ENCODE data around the gene GAREM1.

GAREM1 gene

DNA sequence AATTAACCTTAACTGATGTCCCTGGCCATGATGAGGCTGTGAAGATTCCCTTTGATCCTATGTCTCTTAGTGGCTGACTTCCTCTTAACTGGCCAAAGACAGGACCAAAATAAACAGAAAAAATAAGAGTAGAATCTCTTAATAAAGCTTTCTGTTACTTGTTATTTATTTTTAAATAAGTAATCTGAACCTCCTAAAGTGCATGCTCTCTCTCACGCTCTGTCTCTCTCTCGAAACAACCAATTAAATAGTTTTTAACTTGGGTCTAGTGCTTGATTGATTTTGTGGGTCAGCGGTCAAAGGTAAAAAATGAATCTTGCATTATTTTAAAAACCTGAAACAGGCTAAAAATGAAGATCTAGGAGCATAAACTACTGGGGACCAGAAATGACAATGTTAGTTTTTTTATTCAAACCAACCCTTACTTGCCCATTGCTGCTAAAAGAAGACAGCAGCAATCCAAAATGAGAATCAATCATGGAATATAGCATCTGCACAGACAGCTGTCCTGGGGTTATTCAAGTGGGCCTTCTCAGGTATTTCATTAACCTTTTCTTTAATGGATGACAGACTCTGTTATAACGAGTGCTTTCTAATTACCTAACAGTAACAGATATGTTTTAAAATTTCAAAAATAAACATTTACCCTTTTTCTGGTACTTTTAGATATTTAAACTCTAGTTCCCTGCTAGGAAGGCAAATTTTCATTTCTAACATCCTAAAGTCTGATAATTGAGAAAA is 11.2 kb downstream of the GAREM1 start:
- in situ Hi-C loops (cut with MboI; ENCODE audit: low sequenced_read_pairs) = no loop called here

DNA sequence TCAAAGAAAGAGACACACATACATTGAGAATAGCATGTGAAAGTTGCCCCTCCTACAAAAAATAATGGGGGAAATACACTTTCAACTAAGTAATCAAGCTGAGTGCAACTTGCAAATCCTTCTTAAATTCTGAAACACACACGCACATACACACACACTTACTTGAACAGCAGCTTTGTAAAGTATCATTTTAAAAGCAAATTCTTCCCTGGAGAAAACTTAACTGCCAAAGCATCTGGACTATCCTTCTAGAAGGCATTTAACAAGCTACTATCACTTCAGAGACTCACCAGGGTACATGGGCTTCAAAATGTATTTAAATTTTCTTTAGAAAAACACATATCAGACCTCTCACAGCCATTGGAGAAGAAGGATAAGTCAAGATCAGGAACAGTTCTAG is 15.3 kb downstream of the GAREM1 start:
- in situ Hi-C loops (cut with MboI; ENCODE audit: low sequenced_read_pairs) = no loop called here

DNA sequence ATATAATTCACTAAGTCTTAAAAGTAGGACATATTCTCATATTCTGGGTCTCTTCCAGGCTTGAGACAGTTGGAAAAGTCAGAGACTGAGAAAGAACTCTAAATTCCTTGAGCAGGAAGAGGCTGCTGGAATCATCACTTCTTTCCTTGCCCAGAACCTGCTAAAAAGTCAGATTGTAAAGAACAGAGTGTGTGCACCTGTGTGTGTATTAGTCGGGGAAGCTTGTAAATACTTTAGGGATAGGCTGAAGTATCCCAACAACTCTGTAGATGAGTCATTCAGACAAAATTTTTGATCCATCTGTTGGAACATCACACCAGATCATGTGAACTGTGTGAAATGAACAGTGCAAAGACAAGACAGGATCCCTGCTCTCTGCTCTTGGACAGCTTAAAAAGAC is 16.1 kb downstream of the GAREM1 start:
- in situ Hi-C loops (cut with MboI; ENCODE audit: low sequenced_read_pairs) = no loop called here

DNA sequence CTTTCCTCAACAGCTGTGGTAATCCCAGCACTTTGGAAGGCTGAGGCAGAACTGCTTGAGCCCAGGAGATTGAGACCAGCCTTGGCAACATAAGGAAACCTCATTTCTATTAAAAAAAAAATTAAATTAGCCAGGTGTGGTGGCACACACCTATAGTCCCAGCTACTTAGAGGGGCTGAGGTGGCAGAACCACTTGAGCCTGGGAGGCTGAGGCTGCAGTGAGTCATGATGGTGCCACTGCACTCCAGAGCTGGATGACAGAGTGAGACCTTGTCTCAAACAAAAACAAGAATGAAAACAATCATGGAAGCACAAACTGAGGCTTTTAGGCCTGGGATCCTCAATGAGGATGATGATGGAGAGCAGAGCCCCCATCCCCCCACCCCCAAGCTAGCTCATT is 19.8 kb downstream of the GAREM1 start:
- in situ Hi-C loops (cut with MboI; ENCODE audit: low sequenced_read_pairs) = no loop called here

DNA sequence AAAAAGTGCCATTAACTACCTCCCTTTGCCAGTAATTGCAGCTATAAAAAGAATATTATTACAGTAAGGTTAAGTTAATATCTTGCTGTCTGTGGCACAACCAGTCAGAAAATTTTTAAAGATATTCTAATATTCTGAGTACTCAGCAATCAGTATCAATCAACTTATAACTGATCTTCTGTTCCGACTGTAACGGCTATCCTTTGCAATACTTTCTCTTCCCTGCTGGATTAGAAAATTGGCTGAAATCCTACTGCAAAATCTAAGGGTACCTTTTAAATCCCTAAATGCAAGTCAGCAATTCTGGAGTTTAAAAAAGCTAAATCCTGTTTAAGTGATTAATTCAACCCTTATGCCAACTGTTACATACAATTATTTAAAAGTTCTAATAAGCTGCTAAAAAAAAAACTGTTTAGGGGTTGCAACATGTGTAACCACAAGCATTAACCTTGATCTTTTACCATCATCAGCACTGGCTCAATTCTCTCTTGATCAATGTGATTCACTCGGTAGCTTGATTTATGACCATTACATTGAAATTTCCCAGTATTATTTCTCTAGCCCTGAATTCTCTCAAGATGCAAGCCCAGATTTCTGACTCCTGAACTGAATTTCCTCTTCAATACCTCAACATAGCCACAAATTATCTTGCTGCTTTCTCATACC is 20.5 kb downstream of the GAREM1 start:
- in situ Hi-C loops (cut with MboI; ENCODE audit: low sequenced_read_pairs) = no loop called here

DNA sequence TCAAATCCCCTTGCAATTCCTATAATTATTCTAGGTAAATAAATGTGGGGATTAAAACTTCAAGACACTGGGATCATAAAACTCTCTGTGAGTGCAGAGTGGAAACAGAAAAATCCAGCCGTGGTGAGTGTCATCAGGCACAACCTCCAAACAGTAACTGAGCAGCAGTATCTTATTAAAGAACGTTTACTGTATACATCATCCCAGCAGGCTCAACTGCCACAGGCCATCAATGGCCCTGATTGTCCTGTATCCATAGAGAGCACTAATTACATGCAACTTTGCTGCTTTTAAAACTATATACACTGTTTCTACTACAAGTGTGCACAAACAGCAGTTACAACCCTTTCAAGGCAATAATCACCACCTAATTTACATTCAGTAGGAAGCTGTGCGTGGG is 23.9 kb downstream of the GAREM1 start:
- in situ Hi-C loops (cut with MboI; ENCODE audit: low sequenced_read_pairs) = no loop called here

DNA sequence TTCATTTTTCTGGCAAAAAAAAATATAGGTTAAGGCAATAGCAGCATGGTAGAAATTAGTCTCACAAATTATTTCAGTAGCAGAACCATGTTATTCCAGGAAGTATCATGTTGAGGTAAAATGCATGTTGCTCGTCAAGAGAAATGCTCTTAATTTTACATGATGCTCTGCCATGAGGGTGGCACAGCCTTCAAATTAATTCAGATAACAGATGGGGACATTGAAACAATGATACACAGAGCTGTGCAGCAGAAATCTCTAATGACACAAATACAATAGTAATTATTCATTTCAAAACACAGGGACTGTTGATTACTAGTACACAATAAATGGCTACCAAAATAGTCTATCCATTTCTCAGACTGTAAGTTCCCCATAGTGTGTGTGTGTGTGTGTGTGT is 24.8 kb downstream of the GAREM1 start:
- in situ Hi-C loops (cut with MboI; ENCODE audit: low sequenced_read_pairs) = no loop called here

DNA sequence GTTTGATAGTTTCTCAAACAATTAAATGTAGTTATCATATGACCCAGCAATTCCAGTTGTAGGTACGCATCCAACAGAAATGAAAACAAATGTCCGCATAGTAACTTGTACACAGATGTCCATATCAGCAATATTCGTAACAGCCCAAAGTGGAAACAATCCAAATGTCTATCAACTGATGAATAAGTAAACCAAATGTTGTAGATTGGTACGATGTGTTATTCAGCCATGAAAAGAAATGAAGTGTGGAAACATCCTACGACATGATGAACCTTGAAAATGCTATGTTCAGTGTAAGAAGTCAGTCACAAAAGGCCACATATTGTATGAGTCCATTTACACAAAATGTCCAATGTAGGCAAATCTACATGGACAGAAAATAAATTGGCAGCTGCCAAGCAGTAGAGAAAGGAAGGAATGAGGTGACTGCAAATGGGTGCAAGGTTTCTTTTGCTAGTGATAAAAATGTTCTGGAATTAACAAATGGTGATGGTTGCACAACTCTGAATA is 26.9 kb downstream of the GAREM1 start:
- in situ Hi-C loops (cut with MboI; ENCODE audit: low sequenced_read_pairs) = no loop called here

DNA sequence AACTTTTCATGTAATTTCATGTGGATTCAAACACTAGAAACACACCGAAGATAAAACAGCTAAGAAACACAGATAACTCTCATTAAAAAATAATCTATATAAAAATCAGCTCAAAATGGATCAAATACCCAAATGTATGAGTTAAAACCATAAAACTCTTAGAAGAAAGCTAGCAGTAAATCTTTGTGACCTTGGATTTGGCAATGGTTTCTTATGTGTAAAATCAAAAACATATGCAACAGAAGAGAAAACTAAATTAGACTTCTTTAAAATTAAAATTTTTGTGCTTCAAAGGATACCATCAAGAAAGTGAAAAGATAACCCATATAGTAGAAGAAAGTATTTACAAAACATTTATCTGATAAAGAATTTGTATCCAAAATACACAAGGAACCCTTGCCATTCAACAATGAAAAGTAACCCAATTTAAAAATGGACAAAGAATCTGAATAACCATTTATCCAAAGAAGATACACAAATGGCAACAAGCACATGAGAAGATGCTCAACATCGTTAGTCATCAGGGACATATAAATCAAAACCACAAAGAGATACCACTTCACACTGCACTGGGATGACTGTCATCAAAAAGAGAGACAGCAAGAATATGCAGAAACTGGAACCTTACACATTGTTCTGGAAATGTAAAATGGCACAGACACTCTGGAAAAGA is 27.5 kb downstream of the GAREM1 start:
- in situ Hi-C loops (cut with MboI; ENCODE audit: low sequenced_read_pairs) = no loop called here

DNA sequence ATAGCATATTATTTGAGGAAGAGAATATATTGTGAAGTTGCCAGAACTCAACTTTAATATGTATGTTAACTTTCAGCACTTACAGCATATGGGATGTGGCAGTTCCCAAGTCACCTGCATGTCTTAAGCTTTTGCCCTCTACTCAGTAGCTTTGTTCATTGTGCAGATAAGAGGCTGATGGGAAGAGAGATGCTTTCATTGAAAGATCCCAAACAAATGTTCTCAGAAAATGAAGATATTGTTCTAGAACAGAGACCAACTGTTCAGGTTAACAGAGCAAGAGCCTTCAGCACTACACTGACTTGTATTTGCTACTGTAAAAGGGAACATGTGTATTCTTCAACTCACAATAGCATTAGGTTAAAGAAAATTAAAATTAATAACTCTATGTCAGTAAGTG is 28.1 kb downstream of the GAREM1 start:
- in situ Hi-C loops (cut with MboI; ENCODE audit: low sequenced_read_pairs) = no loop called here

DNA sequence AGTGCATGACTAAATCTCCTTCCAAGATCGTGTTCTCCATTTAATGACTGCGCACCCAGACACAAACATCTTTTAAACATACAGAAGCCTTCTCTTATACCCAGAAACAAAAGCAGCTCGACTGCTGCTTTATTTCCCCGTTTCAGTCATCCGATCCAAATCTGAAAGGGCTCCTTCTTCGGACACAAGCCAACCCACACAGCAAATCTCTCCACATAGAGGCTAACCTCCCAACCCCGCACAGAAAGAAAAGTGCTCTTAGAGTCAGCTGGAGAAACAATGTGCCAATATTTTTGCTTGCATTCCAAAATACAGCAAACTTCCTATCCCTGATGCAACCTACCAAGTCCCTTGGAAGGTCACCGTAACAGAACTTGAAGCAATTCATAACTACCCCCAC is 29.1 kb downstream of the GAREM1 start:
- in situ Hi-C loops (cut with MboI; ENCODE audit: low sequenced_read_pairs) = no loop called here

DNA sequence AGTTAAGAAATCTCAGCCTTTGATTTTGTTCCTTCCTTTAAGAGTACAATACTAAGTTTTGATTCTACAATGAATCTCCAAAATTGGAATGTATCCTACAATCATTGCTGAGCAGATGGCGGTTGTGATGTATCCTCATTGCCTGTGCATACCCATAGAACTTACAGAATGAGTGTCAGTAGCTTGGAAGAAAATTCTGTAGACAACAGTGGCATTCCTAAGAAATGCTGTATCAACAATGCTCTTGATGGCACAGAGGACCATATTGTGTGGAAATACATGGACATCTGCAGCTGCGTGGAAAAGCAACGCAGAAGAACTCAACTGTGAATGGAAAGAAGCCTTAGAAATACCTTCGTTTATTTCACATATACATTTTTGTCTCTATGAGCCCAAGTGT is 30.2 kb downstream of the GAREM1 start:
- in situ Hi-C loops (cut with MboI; ENCODE audit: low sequenced_read_pairs) = no loop called here

DNA sequence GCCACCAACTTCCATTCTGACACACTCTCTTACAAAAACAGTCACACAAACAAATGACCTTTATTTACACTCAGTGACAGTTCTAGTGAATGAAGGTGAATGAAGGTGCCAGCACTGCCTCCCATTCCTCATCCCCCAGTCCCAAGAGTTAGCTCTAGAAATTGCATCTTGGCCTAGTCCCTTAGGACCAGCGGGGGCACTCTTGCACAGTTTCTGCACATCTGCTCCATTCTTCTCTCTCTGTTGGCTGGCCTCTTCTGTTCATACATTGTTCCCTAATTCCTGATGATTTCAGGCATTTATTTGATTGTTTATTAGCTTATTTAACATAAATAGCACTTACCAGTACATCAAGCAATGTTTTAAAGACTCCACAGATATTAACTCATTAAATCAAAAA is 30.9 kb downstream of the GAREM1 start:
- in situ Hi-C loops (cut with MboI; ENCODE audit: low sequenced_read_pairs) = no loop called here

DNA sequence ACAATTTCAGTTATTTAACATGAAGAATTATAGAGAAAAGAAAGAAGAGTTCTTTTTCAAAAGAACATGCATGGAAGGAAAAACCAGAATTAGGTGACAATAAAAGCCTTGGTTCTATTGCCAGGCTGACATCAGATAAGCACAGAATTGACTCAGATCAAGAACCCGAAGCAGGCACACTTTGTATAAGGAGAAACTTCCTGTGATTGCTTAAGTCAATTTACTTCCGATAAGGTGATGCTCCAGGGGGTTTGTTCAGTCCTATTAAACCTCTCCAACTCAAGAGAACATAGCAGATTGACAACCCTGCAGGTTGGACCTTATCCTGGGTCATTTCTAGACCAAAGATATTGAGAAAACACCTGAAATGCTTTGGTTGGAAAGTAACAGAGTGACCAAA is 31.4 kb downstream of the GAREM1 start:
- in situ Hi-C loops (cut with MboI; ENCODE audit: low sequenced_read_pairs) = no loop called here

DNA sequence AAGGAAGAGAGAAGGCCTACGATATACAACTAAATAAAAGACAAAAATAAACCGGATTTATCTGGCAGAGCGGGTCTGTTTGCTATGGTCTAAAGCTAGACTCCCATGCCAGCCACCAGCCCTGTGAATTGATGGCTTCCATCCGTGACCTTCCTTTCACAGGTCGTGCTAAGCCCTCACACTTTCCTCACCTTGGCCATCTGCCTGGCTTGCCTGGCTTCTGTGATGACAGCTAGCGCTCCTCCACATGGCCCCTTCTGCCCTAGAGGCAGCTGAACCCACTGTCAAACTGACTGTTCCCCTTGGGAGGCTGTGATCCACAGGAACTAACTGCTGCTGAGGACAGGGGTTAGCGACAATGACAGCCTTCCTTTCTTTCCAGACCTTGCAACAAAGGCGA is 32.5 kb downstream of the GAREM1 start:
- in situ Hi-C loops (cut with MboI; ENCODE audit: low sequenced_read_pairs) = no loop called here

DNA sequence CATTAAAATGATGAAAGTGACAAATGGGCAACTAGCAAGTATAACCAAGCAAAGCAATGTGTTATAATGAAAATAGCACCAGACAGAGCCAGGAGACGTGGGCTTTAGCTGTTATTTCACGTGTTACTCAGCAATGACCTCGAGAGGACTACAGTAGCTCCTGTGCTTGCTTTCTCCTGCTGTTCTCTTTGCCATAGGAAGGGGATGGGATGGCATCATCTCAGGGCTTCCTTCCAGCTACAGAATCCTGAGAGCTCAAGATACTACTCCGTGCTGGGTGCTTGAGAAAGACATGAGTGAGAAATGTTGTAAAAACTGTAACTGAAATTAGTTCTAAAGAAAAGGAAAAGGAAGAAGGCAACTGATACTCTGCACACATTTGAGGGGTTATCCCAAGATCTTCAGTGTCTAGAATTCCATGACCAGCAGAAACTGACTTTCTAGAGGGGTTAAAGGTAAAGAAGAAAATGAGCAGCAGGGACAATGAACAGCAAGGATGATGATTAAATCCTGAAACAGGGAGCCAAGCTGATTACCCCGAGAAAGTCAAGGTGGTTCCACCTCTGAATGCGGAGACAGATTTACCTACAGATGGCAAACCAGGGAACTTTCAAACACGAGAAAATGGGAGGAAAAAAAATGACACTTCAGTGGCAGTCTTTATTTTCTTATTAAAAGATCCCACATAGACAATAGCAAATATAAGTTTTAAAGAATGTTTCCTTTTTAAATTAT is 33.4 kb downstream of the GAREM1 start:
- in situ Hi-C loops (cut with MboI; ENCODE audit: low sequenced_read_pairs) = no loop called here

DNA sequence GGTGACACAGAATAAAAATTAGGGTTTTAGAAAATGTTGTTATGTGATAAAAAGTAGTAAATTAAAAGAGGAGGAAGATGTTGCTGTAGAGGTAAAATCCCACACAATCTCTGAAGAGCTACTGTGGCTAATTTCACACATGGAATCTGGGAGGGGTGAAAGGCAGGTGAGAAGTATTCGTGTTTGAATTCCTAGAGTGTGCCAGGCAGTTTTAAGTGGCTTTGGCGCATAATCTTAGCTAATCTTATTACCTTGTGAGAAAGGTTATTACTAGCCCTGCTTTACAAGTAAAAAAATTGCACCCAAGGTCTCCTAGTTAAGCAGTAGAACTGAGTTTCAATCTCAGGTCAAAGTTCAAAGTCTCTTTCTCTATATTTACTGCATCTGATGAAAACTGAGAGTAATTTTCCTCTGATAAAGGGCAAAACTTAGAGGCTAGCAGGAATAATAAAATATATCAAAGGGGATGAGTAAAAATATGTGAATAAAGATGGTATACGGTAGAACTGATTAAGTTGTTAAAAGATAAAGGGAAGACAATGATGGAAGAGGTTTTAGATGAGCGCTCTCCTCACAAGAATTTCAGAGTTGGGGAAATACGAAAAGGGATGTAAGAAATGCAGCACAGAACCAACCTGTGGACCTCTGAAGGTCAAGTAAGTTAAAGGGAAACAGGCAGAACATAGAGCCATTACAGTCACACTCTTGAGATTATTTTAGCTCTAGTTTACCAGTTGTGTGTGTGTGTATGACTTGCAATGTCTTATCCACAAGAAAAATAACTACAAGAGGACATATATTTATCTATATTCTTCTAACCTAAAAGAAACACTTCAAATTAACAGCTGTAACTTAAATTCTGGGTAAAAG is 34.8 kb downstream of the GAREM1 start:
- in situ Hi-C loops (cut with MboI; ENCODE audit: low sequenced_read_pairs) = no loop called here

DNA sequence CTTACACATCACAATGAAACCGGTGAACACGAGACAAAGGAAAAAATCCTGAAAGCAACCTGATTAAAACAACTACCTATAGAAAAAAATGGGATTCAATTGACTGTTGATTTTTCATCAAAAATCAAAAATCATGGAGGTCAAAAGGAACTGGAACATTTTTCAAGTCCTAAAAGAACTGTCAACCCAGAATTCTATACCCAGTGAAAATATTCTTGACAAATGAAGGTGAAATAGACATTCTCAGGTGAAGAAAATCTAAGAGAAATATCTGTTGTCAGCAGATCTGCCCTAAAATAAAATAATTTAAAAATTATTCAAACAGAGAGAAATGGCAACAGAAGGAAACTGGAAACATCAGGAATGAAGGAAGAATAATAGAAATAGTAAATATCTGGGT is 38.9 kb downstream of the GAREM1 start:
- in situ Hi-C loops (cut with MboI; ENCODE audit: low sequenced_read_pairs) = no loop called here

DNA sequence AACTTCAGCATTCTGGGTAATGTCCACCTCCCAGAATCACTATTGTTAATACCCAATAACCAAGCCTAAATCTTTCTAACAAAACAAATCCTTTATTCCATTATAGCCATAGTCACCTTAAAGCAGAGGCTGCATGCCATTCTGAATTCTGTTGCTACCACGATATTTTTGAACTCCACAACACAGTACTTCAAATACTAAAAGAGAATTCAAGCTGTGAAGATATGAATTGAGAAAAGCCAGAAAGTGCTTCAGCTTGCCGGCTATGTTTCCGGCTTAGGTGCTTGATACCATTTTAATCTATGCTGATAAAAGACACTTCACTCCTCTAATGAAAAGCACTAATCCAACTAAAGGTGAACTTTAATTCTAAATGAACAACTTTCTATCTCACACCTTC is 41.3 kb downstream of the GAREM1 start:
- in situ Hi-C loops (cut with MboI; ENCODE audit: low sequenced_read_pairs) = no loop called here

DNA sequence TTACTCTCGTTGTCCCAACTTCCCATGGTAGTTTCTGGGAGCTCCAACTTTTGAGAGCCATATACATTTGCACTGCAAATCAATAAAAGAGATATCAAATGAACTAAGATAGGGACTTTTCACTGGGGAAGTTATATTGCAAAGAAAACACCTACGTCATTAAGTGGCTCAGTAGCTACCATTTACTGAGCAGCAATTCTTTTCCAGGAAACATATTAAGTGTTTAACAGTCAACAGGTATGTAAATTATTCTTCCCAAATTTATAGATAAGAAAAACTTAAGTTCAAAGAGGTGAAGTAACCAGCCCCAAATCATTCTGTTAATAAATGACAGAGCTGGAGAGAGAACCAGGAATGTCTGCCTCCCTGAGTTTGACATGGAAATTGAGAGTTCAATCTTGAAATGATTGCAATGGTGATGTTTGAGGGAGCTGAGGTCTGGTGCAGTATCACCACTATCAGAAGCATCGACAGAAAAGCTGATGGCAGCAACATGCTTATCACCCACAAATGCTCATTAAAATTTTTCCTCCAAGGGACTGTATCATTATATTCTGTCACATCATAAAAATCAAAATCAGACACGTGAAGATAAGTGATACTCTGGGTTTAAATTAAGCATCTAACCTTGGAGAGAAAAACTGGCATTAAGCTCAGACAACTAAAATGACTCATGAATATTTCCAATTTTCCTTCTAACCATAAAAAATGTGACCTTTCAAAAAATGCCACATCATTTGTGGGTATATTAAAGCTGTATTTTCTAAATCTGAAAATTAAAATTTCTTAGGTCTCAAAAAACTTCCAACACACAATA is 43.4 kb downstream of the GAREM1 start:
- in situ Hi-C loops (cut with MboI; ENCODE audit: low sequenced_read_pairs) = no loop called here
